Measurements from ENCODE around the gene ARHGAP26.
"Not testable (repeated sequence)": the region's sequence is repeated elsewhere in the genome, so short reads cannot be mapped to it uniquely, and the experiment has no call there.

ARHGAP26 gene

GRCh38 chr5:142965258-142966120, 195.3 kb downstream of the ARHGAP26 start:
- DNase-seq (ENCODE audit: low spot score), result peak; percentile 21

GRCh38 chr5:142966121-142966420, 195.9 kb downstream of the ARHGAP26 start:
- no peak for DNase-seq (ENCODE audit: low spot score)

GRCh38 chr5:142969186-142969585, 199.0 kb downstream of the ARHGAP26 start:
- DNase-seq (ENCODE audit: low spot score), result no peak

- DNase-seq (ENCODE audit: low spot score), result no peak
Observed at GRCh38 chr5:142969624-142970439, 199.7 kb downstream of the ARHGAP26 start.

GRCh38 chr5:142970440-142971030, 200.4 kb downstream of the ARHGAP26 start:
- DNase-seq (ENCODE audit: low spot score), result no peak

GRCh38 chr5:142971303-142972013, 201.3 kb downstream of the ARHGAP26 start:
- no peak for DNase-seq (ENCODE audit: low spot score)

- DNase-seq (ENCODE audit: low spot score), result no peak
Observed at GRCh38 chr5:142972064-142972570, 201.9 kb downstream of the ARHGAP26 start.

GRCh38 chr5:142973932-142974331, 203.8 kb downstream of the ARHGAP26 start:
- DNase-seq (ENCODE audit: low spot score), result no peak

- no peak for DNase-seq (ENCODE audit: low spot score)
Observed at GRCh38 chr5:142974409-142974808, 204.2 kb downstream of the ARHGAP26 start.

GRCh38 chr5:142976861-142977260, 206.7 kb downstream of the ARHGAP26 start:
- DNase-seq (ENCODE audit: low spot score), result no peak

GRCh38 chr5:142977363-142978051, 207.3 kb downstream of the ARHGAP26 start:
- DNase-seq (ENCODE audit: low spot score), result no peak

- no peak for DNase-seq (ENCODE audit: low spot score)
Observed at GRCh38 chr5:142978252-142978651, 208.1 kb downstream of the ARHGAP26 start.

GRCh38 chr5:142978726-142979125, 208.5 kb downstream of the ARHGAP26 start:
- no peak for DNase-seq (ENCODE audit: low spot score)

- no peak for DNase-seq (ENCODE audit: low spot score)
Observed at GRCh38 chr5:142979636-142980035, 209.5 kb downstream of the ARHGAP26 start.

GRCh38 chr5:142981475-142981874, 211.3 kb downstream of the ARHGAP26 start:
- DNase-seq (ENCODE audit: low spot score), result no peak

- no peak for DNase-seq (ENCODE audit: low spot score)
Observed at GRCh38 chr5:142981886-142982820, 212.0 kb downstream of the ARHGAP26 start.

- no peak for DNase-seq (ENCODE audit: low spot score)
Observed at GRCh38 chr5:142982821-142983200, 212.6 kb downstream of the ARHGAP26 start.

GRCh38 chr5:142984011-142984410, 213.8 kb downstream of the ARHGAP26 start:
- DNase-seq (ENCODE audit: low spot score), result no peak

- DNase-seq (ENCODE audit: low spot score), result no peak
Observed at GRCh38 chr5:142984525-142984924, 214.3 kb downstream of the ARHGAP26 start.

- DNase-seq (ENCODE audit: low spot score), result not testable (repeated sequence)
Observed at GRCh38 chr5:142989270-142989669, 219.1 kb downstream of the ARHGAP26 start.
